K562 (cell line): ENCODE measurements around the gene SLX9. TPM values are rescaled to one million over a fixed set of nuclear protein-coding genes. Genes with fewer than 3 reads are reported as not detected.

Source experiments
- CBFA2T3 ChIP-seq: fragments of 450-650 bp; IDR thresholded peaks from 2 replicates; pipeline ENCODE4 v1.6.1; 2017
- CLOCK ChIP-seq: fragments of 250-450 bp; sonication (Bioruptor Pico); IDR thresholded peaks from 2 replicates; pipeline ENCODE4 v1.4.0; 2020; ENCODE audit warnings: mild to moderate bottlenecking, moderate library complexity, borderline replicate concordance
- EHMT2 ChIP-seq: fragments of 450-650 bp; IDR thresholded peaks from 2 replicates; pipeline ENCODE4 v1.6.1; 2018; ENCODE audit warnings: antibody characterized with exemption
- FOXK2 ChIP-seq, 2 experiments: fragments of 450-650 bp; IDR thresholded peaks in 1 of 2; conservative IDR thresholded peaks in 1 of 2; 2 replicates each; pipeline ENCODE4 v1.6.1; 2016; ENCODE audit warnings: low read depth in 2 of 2, mild to moderate bottlenecking in 1 of 2
- GATAD2B ChIP-seq: fragments of 450-650 bp; IDR thresholded peaks from 2 replicates; pipeline ENCODE4 v1.6.1; 2017; ENCODE audit warnings: mild to moderate bottlenecking, borderline replicate concordance
- HNRNPUL1 ChIP-seq: fragments of 200-400 bp; formaldehyde crosslinking; IDR thresholded peaks from 2 replicates; pipeline ENCODE4 v1.6.1; 2017; ENCODE audit warnings: low read length
- MAZ ChIP-seq, 2 experiments: fragments of 450-650 bp in 1 of 2; sonication (generic) in 1 of 2; formaldehyde crosslinking; IDR thresholded peaks in 1 of 2; conservative IDR thresholded peaks in 1 of 2; 2 replicates each; pipeline versions ENCODE4 v1.4.0 to v1.5.0; 2020; ENCODE audit warnings: mild to moderate bottlenecking in 1 of 2, missing genetic modification reagents in 1 of 2
- NCOA2 ChIP-seq, 2 experiments: fragments of 450-650 bp; IDR thresholded peaks; 2 replicates each; pipeline ENCODE4 v1.6.1; 2018; ENCODE audit warnings: mild to moderate bottlenecking in 2 of 2, moderate library complexity in 1 of 2; ENCODE audit not compliant: partially characterized antibody in 2 of 2
- NONO ChIP-seq, 2 experiments: fragments of 200-400 bp in 1 of 2; fragments of 450-650 bp in 1 of 2; formaldehyde crosslinking in 1 of 2; IDR thresholded peaks; 2 replicates each; pipeline ENCODE4 v1.6.1; 2017; ENCODE audit warnings: low read depth in 2 of 2, mild to moderate bottlenecking in 2 of 2, moderate library complexity in 2 of 2, low read length in 1 of 2
- PHF21A ChIP-seq: fragments of 450-650 bp; IDR thresholded peaks from 2 replicates; pipeline ENCODE4 v1.6.1; 2017; ENCODE audit warnings: low read depth, borderline replicate concordance
- SETDB1 ChIP-seq: IDR thresholded peaks from one replicate; pipeline ENCODE4 v1.6.1; 2012; ENCODE audit warnings: low read length, control low read depth, inconsistent platforms
- SRF ChIP-seq, 2 experiments: fragments of 250-450, 450-650 bp in 1 of 2; sonication (Bioruptor Pico) in 1 of 2; sonication (generic) in 1 of 2; formaldehyde crosslinking; IDR thresholded peaks; 2 replicates each; pipeline versions ENCODE4 v1.5.0 to v1.5.1; 2020 to 2022; ENCODE audit warnings: mild to moderate bottlenecking in 1 of 2, missing genetic modification reagents in 1 of 2
- STAG1 ChIP-seq: sonication (generic); formaldehyde crosslinking; IDR thresholded peaks from 2 replicates; pipeline ENCODE4 v1.5.0; 2020; ENCODE audit warnings: missing genetic modification reagents, borderline replicate concordance
- TGIF2 ChIP-seq: sonication (generic); formaldehyde crosslinking; IDR thresholded peaks from 2 replicates; pipeline ENCODE4 v1.8.1; 2022; ENCODE audit warnings: mild to moderate bottlenecking, missing genetic modification reagents, moderate library complexity
- ZBTB40 ChIP-seq, 2 experiments: fragments of 450-650 bp in 1 of 2; sonication (generic) in 1 of 2; formaldehyde crosslinking in 1 of 2; IDR thresholded peaks; 2 replicates each; pipeline versions ENCODE4 v1.7.1 to v1.9.0; 2016 to 2022; ENCODE audit warnings: inconsistent platforms in 1 of 2, mild to moderate bottlenecking in 1 of 2, missing genetic modification reagents in 1 of 2
- ZFP1 ChIP-seq: fragments of 450-650 bp; formaldehyde crosslinking; IDR thresholded peaks from 2 replicates; pipeline ENCODE4 v1.4.0; 2020; ENCODE audit warnings: mild to moderate bottlenecking, mixed read lengths
- polyA plus RNA-seq, 8 experiments: library from polyadenylated mRNA; depleted of rRNA in 4 of 8; stranded (reverse) in 5 of 8; unstranded in 3 of 8; fragments of >200 nt; fragmentation: Nextera tagmentation in 2 of 8; fragmentation: Illumina TruSeq in 1 of 8; extraction: Ambion mirVana in 2 of 8; extraction: Trizol in 1 of 8; gene quantifications; 2 replicates each; pipeline versions ENCODE4 v1.2.1 to v1.2.3, GENCODE V29; 2011 to 2014; ENCODE audit warnings: inconsistent platforms in 1 of 8, missing spikeins in 1 of 8
- total RNA-seq, 7 experiments: library from RNA; depleted of rRNA in 6 of 7; stranded (reverse); fragments of >200 nt in 6 of 7; fragmentation: Illumina TruSeq in 2 of 7; extraction: Trizol in 2 of 7; gene quantifications; 2 replicates each; pipeline versions ENCODE4 v1.2.1 to v1.2.3, GENCODE V29; 2011 to 2021; ENCODE audit warnings: low replicate concordance in 1 of 7

Gene SLX9
- total and polyA plus RNA-seq, 9 of the 15 experiments (the other 6 are each of a cell fraction or from before 2014, with no cell fraction given) = 1.2 to 75.5 (median 16.5) TPM

- peak; percentile 41 to 77; a peak in 3 of 4 replicates for TF ChIP-seq SRF (CRISPR knock-in tag; IDR thresholded peaks at IDR 0.05)
- TF ChIP-seq FOXK2 (conservative IDR thresholded peaks at IDR 0.05 in 1 of 2, IDR thresholded peaks at IDR 0.05 in 1 of 2; ENCODE audit: low read depth in 2 of 2) = peak; percentile 28 to 55
- no peak for TF ChIP-seq TGIF2 (CRISPR knock-in tag)
- TF ChIP-seq PHF21A = peak; percentile 91
- no peak for TF ChIP-seq NCOA2 (IDR thresholded peaks at IDR 0.05; ENCODE audit: partially characterized antibody in 2 of 2)
- TF ChIP-seq CLOCK (CRISPR knock-in tag) = peak; percentile 72; the same call in 1 of the 2 replicates
- TF ChIP-seq CBFA2T3 = no peak
- peak; percentile 97 for TF ChIP-seq MAZ (CRISPR knock-in tag; conservative IDR thresholded peaks at IDR 0.05 in 1 of 2, IDR thresholded peaks at IDR 0.05 in 1 of 2)
- no peak for TF ChIP-seq GATAD2B
- TF ChIP-seq NONO (IDR thresholded peaks at IDR 0.05; ENCODE audit: low read depth in 2 of 2, low read length in 1 of 2) = peak in 1 of 2 experiments; percentile 96; a peak in 2 of 4 replicates
- TF ChIP-seq HNRNPUL1 = no peak
- TF ChIP-seq ZFP1 = no peak
- TF ChIP-seq STAG1 (CRISPR knock-in tag) = no peak
- 0 out of 2 replicates have a peak, but pooled peaks have one; percentile 34 for TF ChIP-seq EHMT2
- TF ChIP-seq SETDB1 = no peak
- peak; percentile 100 for TF ChIP-seq ZBTB40 (IDR thresholded peaks at IDR 0.05)
- TF ChIP-seq ZBTB40 (CRISPR knock-in tag; IDR thresholded peaks at IDR 0.05) = peak; percentile 26; the same call in 1 of the 2 replicates
These were observed at the start of gene SLX9 (continued) for GRCh38 chr21:44939532-44940115.
